PC-3 (cell line): ENCODE data around the gene KCTD1. TPM values are rescaled to one million over a fixed set of nuclear protein-coding genes. Genes with fewer than 3 reads are reported as not detected.

Source experiments
- ATAC-seq: fragments of 200-7000 bp; cut with Tn5 transposase; 2 replicates; pipeline ENCODE4 v1.9.1; 2020; ENCODE audit warnings: mild to moderate bottlenecking, moderate library complexity
- BruUV-seq: library from RNA; stranded (reverse); fragments of 400-500 nt; replicated peaks from 2 replicates; lab custom pipeline; 2021; lab: Mats Ljungman, UMichigan
- CTCF ChIA-PET: fragments of 300-600 bp; sonication (Branson Sonifier 250); formaldehyde crosslinking; loops from one replicate; lab custom pipeline; 2022; ENCODE audit warnings: antibody characterized with exemption; lab: Charles Lee
- POLR2A ChIA-PET: fragments of 300-600 bp; sonication (Branson Sonifier 250); formaldehyde crosslinking; loops from one replicate; lab custom pipeline; 2022; ENCODE audit warnings: antibody characterized with exemption; ENCODE audit not compliant: unreplicated experiment; lab: Charles Lee
- DNase-seq: peaks from one replicate; pipeline ENCODE4 v3.0.0-alpha.2; 2015
- H2AFZ ChIP-seq: fragments of 300-600 bp; sonication (generic); 2 replicates; pipeline ENCODE4 v1.6.0; 2016; ENCODE audit warnings: antibody characterized with exemption, low read length
- H3F3A ChIP-seq: fragments of 300-600 bp; sonication (generic); one replicate; pipeline ENCODE4 v1.6.0; 2017; ENCODE audit warnings: antibody characterized with exemption, low read length, control low read depth, mild to moderate bottlenecking; ENCODE audit not compliant: unreplicated experiment
- H3K27ac ChIP-seq: fragments of 300-600 bp; sonication (generic); 2 replicates; pipeline ENCODE4 v1.5.1; 2016; ENCODE audit warnings: mild to moderate bottlenecking, low read length
- H3K27me3 ChIP-seq: fragments of 300-600 bp; sonication (generic); 2 replicates; pipeline ENCODE4 v1.6.1; 2016; ENCODE audit warnings: low read length, mixed read lengths
- H3K36me3 ChIP-seq: fragments of 300-600 bp; sonication (generic); 2 replicates; pipeline ENCODE4 v1.6.1; 2016; ENCODE audit warnings: low read depth, mixed run types, low read length, mixed read lengths
- H3K4me1 ChIP-seq: fragments of 300-600 bp; sonication (generic); 2 replicates; pipeline ENCODE4 v1.5.1; 2016; ENCODE audit warnings: low read length; ENCODE audit not compliant: insufficient read depth
- H3K4me2 ChIP-seq: fragments of 300-600 bp; sonication (generic); 2 replicates; pipeline ENCODE4 v1.6.0; 2016; ENCODE audit warnings: low read length
- H3K4me3 ChIP-seq: fragments of 300-600 bp; sonication (generic); 2 replicates; pipeline ENCODE4 v1.5.1; 2016; ENCODE audit warnings: mild to moderate bottlenecking, low read length, mixed read lengths
- H3K79me2 ChIP-seq: fragments of 300-600 bp; sonication (generic); 2 replicates; pipeline ENCODE4 v1.6.1; 2017; ENCODE audit warnings: low read length, mixed read lengths
- H3K9ac ChIP-seq: fragments of 300-600 bp; sonication (generic); 2 replicates; pipeline ENCODE4 v1.6.0; 2016; ENCODE audit warnings: mild to moderate bottlenecking, low read length
- H3K9me2 ChIP-seq: fragments of 300-600 bp; sonication (generic); replicated peaks from 2 replicates; pipeline ENCODE4 v1.6.1; 2016; ENCODE audit warnings: mixed run types, low read length, mixed read lengths
- H3K9me3 ChIP-seq: fragments of 300-600 bp; sonication (generic); 2 replicates; pipeline ENCODE4 v1.6.1; 2016; ENCODE audit warnings: low read length, mixed read lengths
- H4K20me1 ChIP-seq: fragments of 300-600 bp; sonication (generic); 2 replicates; pipeline ENCODE4 v1.6.1; 2016; ENCODE audit warnings: low read length, mixed read lengths
- CTCF ChIP-seq: fragments of 300-600 bp; sonication (generic); conservative IDR thresholded peaks from 2 replicates; pipeline ENCODE4 v1.5.1; 2017; ENCODE audit warnings: antibody characterized with exemption, low read depth, mild to moderate bottlenecking, low read length
- EZH2 ChIP-seq: fragments of 300-600 bp; sonication (generic); IDR thresholded peaks from one replicate; pipeline ENCODE4 v1.6.1; 2017; ENCODE audit warnings: antibody characterized with exemption, mild to moderate bottlenecking, low read length; ENCODE audit not compliant: unreplicated experiment
- EZH2phosphoT487 ChIP-seq: fragments of 300-600 bp; sonication (generic); IDR thresholded peaks from 2 replicates; pipeline ENCODE4 v1.6.1; 2018; ENCODE audit warnings: mild to moderate bottlenecking, antibody characterized with exemption, low read length, borderline replicate concordance
- intact Hi-C: fragments of 100-400 bp; cut with micrococcal nuclease; formaldehyde crosslinking; loops from 2 replicates; pipeline ENCODE4 v1.9.0; 2023
- total RNA-seq: library from RNA; depleted of rRNA; stranded (reverse); fragments of >200 nt; gene quantifications from 2 replicates; pipeline ENCODE4 v1.2.3, GENCODE V29; 2014

The KCTD1 gene
- total RNA-seq, 1 experiment from 2014 or later, result 15.8 TPM

- Histone ChIP-seq H2AFZ (no peak overlapping the region), H3K4me1 (peaks cover 6% of the 10 kb centered on the region), H3K9me2 (no peaks in the 10 kb centered on the region), H3K9ac (no peak overlapping the region), H3K79me2 (no peaks in the 10 kb centered on the region), H3K27ac (no peak overlapping the region), H3K36me3 (peaks cover 1% of the 10 kb centered on the region; the same call in 1 of the 2 replicates), H4K20me1 (no peaks in the 10 kb centered on the region), H3F3A (no peaks in the 10 kb centered on the region), H3K4me3 (no peak overlapping the region), H3K9me3 (no peaks in the 10 kb centered on the region), H3K27me3 (no peaks in the 10 kb centered on the region), H3K4me2 (no peak overlapping the region)
- POLR2A ChIA-PET, result interaction anchor here (0.6 kb wide), 1 partner anchor 730 kb away, joined by 8 read pairs; no protein-coding TSS in a partner anchor
- ATAC-seq (no peak), DNase-seq (no peak)
- intact Hi-C loops, result no loop called here
- no TSS peak for BruUV-seq
- CTCF ChIA-PET, result no interaction called here
- no peak for TF ChIP-seq EZH2phosphoT487
- no peak for TF ChIP-seq CTCF
- no peak for TF ChIP-seq EZH2
Measured at GRCh38 chr18:26502823-26503222, 45.5 kb downstream of the KCTD1 start.

GRCh38 chr18:26497866-26498265 is 50.5 kb downstream of the KCTD1 start:
- Histone ChIP-seq H3K9me2 (no peaks in the 10 kb centered on the region), H3K79me2 (no peaks in the 10 kb centered on the region), H3K4me2 (no peak overlapping the region), H4K20me1 (no peaks in the 10 kb centered on the region), H3K36me3 (peaks cover 7% of the 10 kb centered on the region; the same call in 1 of the 2 replicates), H3K27me3 (no peaks in the 10 kb centered on the region), H2AFZ (no peak overlapping the region), H3F3A (no peaks in the 10 kb centered on the region), H3K4me1 (peaks cover 3% of the 10 kb centered on the region; the same call in 1 of the 2 replicates), H3K4me3 (no peak overlapping the region), H3K9me3 (no peaks in the 10 kb centered on the region), H3K9ac (no peak overlapping the region), H3K27ac (no peak overlapping the region)
- DNase-seq, result no peak
- POLR2A ChIA-PET, result no interaction called here
- no peak for ATAC-seq
- CTCF ChIA-PET, result no interaction called here
- TF ChIP-seq EZH2phosphoT487 (no peak), EZH2 (no peak), CTCF (no peak)
- BruUV-seq, result no TSS peak
- intact Hi-C loops, result no loop called here

- no peak for ATAC-seq
- Histone ChIP-seq H4K20me1 (no peaks in the 10 kb centered on the region), H3K36me3 (peaks cover 7% of the 10 kb centered on the region; the same call in 1 of the 2 replicates), H3K4me2 (no peak overlapping the region), H3K27ac (no peak overlapping the region), H3K9me3 (no peaks in the 10 kb centered on the region), H3K9ac (no peak overlapping the region), H3K4me3 (no peak overlapping the region), H3K79me2 (no peaks in the 10 kb centered on the region), H3K4me1 (peaks cover 4% of the 10 kb centered on the region; the same call in 1 of the 2 replicates), H3K27me3 (no peaks in the 10 kb centered on the region), H3F3A (no peaks in the 10 kb centered on the region), H3K9me2 (no peaks in the 10 kb centered on the region), H2AFZ (no peak overlapping the region)
- no peak for DNase-seq
- TF ChIP-seq CTCF (no peak), EZH2phosphoT487 (no peak), EZH2 (no peak)
- no TSS peak for BruUV-seq
- ChIA-PET CTCF (no interaction called here), POLR2A (no interaction called here)
- intact Hi-C loops, result no loop called here
Measured at GRCh38 chr18:26496528-26496927, 51.8 kb downstream of the KCTD1 start.
